ENCODE data around the gene ABHD8.

GRCh38 chr19:17309965-17310461, 6.8 kb upstream of the ABHD8 start:
- TF ChIP-seq EZH2 (optimal IDR thresholded peaks at IDR 0.05; ENCODE audit: low read depth, low read length) (no peak), CTCF (IDR thresholded peaks at IDR 0.05; ENCODE audit: low read length) (no peak), EZH2phosphoT487 (IDR thresholded peaks at IDR 0.05; ENCODE audit: low read length) (no peak)
